Cardiac muscle cell (in vitro differentiated cells and primary cell): ENCODE measurements around the gene CLDN15. TPM values are rescaled to one million over a fixed set of nuclear protein-coding genes. Genes with fewer than 3 reads are reported as not detected.
A peak's percentile ranks its signal among the peaks of the same experiment; 100 is the strongest.

Experiments used
- DNase-seq, 2 donors: peaks; one replicate each; pipeline versions ENCODE4 v3.0.0 to v3.0.0-alpha.2; 2010 to 2017; ENCODE audit warnings: low read depth in 1 of 2, low spot score in 1 of 2
- H3K27ac ChIP-seq: fragments of 200-600 bp; sonication (generic); 2 replicates; pipeline ENCODE4 v1.5.1; 2016
- H3K27me3 ChIP-seq: fragments of 200-600 bp; sonication (generic); 2 replicates; pipeline ENCODE4 v1.6.0; 2016; ENCODE audit warnings: control low read depth
- H3K36me3 ChIP-seq: fragments of 200-600 bp; sonication (generic); 2 replicates; pipeline ENCODE4 v1.5.1; 2016; ENCODE audit warnings: control low read depth
- H3K4me1 ChIP-seq: fragments of 200-600 bp; sonication (generic); 2 replicates; pipeline ENCODE4 v1.8.1; 2017; ENCODE audit warnings: low read depth, mild to moderate bottlenecking, mixed run types
- H3K4me3 ChIP-seq: fragments of 200-600 bp; sonication (generic); 2 replicates; pipeline ENCODE4 v1.5.1; 2016; ENCODE audit warnings: mild to moderate bottlenecking
- H3K9me3 ChIP-seq: fragments of 200-600 bp; sonication (generic); 2 replicates; pipeline ENCODE4 v1.5.1; 2017; ENCODE audit warnings: low read depth, mild to moderate bottlenecking, control low read depth
- polyA plus RNA-seq: library from polyadenylated mRNA; unstranded; fragments of >200 nt; fragmentation: Nextera tagmentation; extraction: Ambion mirVana; gene quantifications from 2 replicates; pipeline ENCODE4 v1.2.1, GENCODE V29; 2016
- total RNA-seq: library from RNA; depleted of rRNA; stranded (reverse); fragments of >200 nt; gene quantifications from 2 replicates; pipeline ENCODE4 v1.2.3, GENCODE V29; 2016
- TF ChIP-seq, protein P1 (sequence below): IDR thresholded peaks from 2 replicates; pipeline ENCODE4 v1.5.1; 2012; ENCODE audit warnings: low read depth, mild to moderate bottlenecking, low read length

Gene CLDN15
- total and polyA plus RNA-seq, 2 experiments from 2014 or later = 3.2 to 4.3 TPM

DNA sequence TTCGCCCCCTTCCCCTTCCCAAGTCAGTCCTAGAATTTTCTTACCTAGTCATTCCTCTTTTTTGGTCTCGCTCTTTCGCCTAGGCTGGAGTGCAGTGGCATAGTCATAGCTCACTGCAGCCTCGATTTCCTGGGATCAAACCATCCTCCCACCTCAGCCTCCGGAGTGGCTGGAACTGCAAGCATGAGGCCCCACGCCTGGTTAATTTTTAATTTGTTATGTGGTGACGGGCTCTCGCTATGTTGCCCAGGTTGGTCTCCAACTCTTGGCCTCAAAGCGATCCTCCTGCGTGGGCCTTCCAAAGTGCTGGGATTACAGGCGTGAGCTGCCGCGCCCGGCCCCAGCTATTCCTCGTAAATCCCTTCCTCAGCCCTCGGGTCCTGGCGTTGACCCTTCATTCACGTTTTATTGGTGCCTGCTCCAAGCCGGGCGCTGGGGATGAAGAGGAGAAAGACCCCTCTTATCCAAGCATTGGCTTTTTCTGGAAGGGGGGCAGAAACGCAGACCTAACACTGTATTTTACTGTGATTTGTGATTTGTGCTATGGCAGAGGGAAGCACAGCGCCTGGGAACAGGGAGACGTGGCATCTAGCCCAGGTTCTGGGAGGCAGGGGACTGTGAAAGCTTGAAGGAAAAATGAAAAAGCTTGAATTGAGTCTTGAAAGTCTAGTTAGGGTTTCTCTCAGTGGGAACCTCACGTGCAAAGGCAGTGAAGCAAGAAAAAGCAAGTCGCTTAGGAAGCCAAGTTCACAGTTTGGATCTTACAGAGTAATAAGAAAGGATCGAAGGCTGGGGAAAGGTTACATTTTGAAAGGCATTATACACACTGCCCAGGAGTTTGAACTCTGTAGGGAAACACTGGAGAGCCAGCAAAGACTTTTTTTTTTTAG is 19.1 kb downstream of the CLDN15 start:
- Histone ChIP-seq H3K4me3 (peak overlapping the region; percentile 90), H3K4me1 (peaks cover 6% of the 10 kb centered on the region), H3K9me3 (no peaks in the 10 kb centered on the region), H3K36me3 (peaks cover 7% of the 10 kb centered on the region), H3K27ac (no peak overlapping the region), H3K27me3 (no peaks in the 10 kb centered on the region)
- TF ChIP-seq, protein P1, sequence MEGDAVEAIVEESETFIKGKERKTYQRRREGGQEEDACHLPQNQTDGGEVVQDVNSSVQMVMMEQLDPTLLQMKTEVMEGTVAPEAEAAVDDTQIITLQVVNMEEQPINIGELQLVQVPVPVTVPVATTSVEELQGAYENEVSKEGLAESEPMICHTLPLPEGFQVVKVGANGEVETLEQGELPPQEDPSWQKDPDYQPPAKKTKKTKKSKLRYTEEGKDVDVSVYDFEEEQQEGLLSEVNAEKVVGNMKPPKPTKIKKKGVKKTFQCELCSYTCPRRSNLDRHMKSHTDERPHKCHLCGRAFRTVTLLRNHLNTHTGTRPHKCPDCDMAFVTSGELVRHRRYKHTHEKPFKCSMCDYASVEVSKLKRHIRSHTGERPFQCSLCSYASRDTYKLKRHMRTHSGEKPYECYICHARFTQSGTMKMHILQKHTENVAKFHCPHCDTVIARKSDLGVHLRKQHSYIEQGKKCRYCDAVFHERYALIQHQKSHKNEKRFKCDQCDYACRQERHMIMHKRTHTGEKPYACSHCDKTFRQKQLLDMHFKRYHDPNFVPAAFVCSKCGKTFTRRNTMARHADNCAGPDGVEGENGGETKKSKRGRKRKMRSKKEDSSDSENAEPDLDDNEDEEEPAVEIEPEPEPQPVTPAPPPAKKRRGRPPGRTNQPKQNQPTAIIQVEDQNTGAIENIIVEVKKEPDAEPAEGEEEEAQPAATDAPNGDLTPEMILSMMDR = no peak
- no peak for DNase-seq

DNA sequence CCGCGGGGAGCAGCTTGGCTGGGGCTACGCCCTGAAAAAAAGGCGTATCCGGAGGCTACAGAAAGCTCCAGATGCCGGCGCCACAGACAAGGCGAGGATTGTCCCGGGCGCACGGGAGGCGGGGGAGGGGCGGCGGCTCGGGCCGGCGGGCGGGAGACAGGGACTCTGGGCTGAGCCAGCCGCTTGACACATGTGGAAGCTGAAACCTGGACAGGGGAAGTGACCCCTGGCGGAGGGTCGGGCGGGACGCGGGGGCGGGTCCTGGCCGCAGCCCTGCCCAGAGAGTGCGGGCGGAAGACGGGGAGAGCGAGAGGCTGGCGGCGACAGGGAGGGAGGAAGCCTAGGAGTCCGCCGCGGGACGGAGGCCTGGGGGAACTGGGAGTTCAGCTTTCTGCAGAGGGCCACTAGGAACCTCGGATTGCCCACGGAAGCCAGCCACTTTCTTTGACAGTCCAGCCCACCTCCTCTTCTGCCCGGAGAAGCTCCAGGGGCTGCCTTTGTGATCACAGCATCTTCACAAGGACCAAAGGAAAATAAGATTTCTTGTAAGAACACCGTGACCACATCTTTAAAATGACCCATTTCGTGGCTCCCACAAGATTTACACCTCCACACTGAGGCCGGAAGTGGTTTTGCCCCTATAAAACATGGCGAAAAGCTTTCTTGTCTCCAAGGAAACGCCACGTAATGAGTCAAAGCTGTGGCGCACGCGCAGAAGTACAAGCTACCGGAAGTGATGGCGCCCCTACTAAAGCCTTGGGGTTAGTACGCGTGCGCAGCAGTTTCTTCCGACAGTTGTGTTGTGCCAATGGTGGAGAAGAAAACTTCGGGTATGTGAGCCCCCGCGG is 20.0 kb downstream of the CLDN15 start, which contains the start of the genes PLOD3 and ZNHIT1:
Gene PLOD3, minus strand, starts transcription at position 194 of the 848 bp plus-strand sequence. CDS start 307 bp downstream, outside the sequence.
Gene ZNHIT1, plus strand, starts transcription at position 778 of the 848 bp plus-strand sequence. Its CDS starts 31 bp downstream, at position 809.
- Histone ChIP-seq H3K27ac (peak within 1 kb of the TSS; percentile 67), H3K36me3 (peaks cover 3% of the 10 kb centered on the region), H3K4me3 (peak within 1 kb of the TSS; percentile 90), H3K4me1 (peaks cover 6% of the 10 kb centered on the region), H3K9me3 (no peaks in the 10 kb centered on the region), H3K27me3 (no peaks in the 10 kb centered on the region)
- DNase-seq = peak; percentile 98 to 100
- TF ChIP-seq, protein P1 = no peak

DNA sequence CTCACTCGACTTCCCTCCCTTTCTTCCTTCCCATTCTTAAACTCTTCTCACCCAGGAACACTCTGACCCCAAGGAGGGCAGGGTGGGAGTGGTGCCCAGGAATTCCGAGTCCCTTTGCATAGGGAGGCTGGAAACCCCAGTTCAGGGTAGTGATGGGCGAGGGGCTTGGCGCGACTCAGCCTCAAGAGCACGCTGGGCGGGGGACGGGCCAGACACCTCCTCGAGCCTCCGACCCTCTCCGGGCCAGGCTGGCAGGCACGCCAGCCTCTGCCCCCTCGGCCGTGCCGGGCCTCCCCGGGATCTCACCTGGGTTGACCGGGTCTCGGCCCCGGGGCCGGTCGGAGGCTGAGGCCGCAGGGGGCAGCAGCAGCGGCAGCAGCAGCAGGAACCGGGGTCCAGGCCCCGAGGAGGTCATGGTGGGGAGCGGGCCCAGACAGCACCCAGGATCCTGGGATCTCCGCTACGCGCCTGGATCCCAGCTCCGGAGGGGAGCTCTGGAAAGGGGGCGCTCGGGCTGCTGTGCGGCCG is 20.7 kb downstream of the CLDN15 start:
- H3K4me1 ChIP-seq = peaks cover 6% of the 10 kb centered on the region
- peak in 1 of 2 donors; percentile 22 for DNase-seq
- H3K27ac ChIP-seq = peak overlapping the region; percentile 67
- no peaks in the 10 kb centered on the region for H3K9me3 ChIP-seq
- H3K36me3 ChIP-seq = peaks cover 2% of the 10 kb centered on the region
- no peaks in the 10 kb centered on the region for H3K27me3 ChIP-seq
- H3K4me3 ChIP-seq = peak overlapping the region; percentile 90
- TF ChIP-seq, protein P1 = peak; percentile 24

DNA sequence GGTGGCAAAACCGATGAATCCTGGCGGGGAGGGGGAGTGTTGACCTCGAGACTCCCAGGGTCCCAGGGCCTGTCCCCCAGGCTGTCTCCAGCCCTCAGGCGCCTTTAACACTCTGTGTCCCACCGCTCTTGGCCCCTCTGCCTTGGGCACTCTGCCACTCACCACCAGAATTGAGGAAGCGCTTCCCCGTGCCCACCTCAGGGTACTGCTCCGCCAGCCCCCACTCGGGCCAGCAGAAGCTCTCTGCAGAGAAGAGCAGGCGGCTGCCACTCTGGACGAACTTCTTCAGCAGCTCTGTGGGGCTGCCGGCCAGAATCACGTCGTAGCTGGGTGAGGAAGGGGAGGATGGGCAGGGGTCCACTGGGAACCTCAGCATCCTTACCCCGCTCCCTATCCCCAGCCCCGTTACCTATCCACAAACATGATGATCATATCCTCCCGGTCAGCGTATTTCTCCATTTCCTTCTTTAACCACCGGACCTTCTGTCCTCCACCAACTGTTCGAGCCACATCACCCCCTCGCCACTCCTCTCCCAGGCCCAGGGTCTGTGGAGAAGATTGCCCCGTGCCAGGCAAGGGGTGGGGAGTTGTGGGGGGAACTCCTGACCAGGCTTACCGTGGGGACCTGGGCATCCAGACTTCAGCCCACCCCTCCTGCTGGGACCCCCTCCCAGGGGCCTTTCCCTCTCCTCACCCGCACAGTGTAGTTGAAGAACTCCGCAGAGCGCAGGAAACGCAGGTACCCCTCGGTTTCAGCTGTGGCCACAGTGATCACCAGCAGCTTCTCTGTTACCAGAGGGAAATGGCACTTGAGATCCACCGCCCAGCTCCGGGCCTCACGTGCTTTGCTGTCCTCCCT is 21.4 kb downstream of the CLDN15 start:
- Histone ChIP-seq H3K4me3 (peak overlapping the region; percentile 90), H3K36me3 (peaks cover 5% of the 10 kb centered on the region), H3K27ac (no peak overlapping the region), H3K4me1 (peaks cover 6% of the 10 kb centered on the region), H3K27me3 (no peaks in the 10 kb centered on the region), H3K9me3 (no peaks in the 10 kb centered on the region)
- peak; percentile 31 to 42 for DNase-seq
- TF ChIP-seq, protein P1 = no peak

DNA sequence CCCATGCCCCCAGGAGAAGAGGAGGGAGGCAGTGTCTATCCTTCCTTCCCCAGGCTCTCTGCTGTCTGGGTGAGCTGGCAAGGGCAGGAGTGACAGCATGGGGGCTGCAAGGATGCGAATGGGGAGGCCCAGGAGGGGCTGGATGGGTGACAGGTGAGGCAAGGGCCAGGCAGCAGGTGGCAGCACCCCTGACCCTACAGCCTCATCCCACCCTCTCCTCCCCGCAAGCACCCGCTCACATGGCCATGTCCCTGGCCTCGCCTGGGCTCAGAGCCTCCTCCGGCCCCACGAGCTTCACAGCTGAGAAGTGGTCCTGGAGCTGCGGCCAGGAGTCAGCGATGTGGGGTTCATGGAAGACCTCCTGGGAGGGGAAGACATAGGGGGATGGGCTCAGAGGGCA is 25.6 kb downstream of the CLDN15 start:
- H3K9me3 ChIP-seq = no peaks in the 10 kb centered on the region
- DNase-seq = no peak
- H3K27ac ChIP-seq = no peak overlapping the region
- H3K4me3 ChIP-seq = no peak overlapping the region
- TF ChIP-seq, protein P1 = no peak
- H3K27me3 ChIP-seq = no peaks in the 10 kb centered on the region
- H3K36me3 ChIP-seq = peaks cover 10% of the 10 kb centered on the region
- H3K4me1 ChIP-seq = no peaks in the 10 kb centered on the region
